A673 (cell line): ENCODE results near the gene ADAMTS13. TPM values are rescaled to one million over a fixed set of nuclear protein-coding genes. Genes with fewer than 3 reads are reported as not detected.

Source experiments
- BruUV-seq: library from RNA; stranded (reverse); fragments of 400-500 nt; replicated peaks from 2 replicates; lab custom pipeline; 2021; lab: Mats Ljungman, UMichigan
- CTCF ChIA-PET: fragments of 300-600 bp; sonication (Branson Sonifier 250); formaldehyde crosslinking; loops from one replicate; lab custom pipeline; 2022; ENCODE audit warnings: antibody characterized with exemption; lab: Charles Lee
- POLR2A ChIA-PET: fragments of 300-600 bp; sonication (Branson Sonifier 250); formaldehyde crosslinking; loops from one replicate; lab custom pipeline; 2022; ENCODE audit warnings: antibody characterized with exemption; ENCODE audit not compliant: low non-redundant PET; lab: Charles Lee
- DNase-seq: peaks from one replicate; pipeline ENCODE4 v3.0.0-alpha.2; 2015; ENCODE audit warnings: low spot score
- H3K27ac ChIP-seq: fragments of 200-600 bp; sonication (generic); 2 replicates; pipeline ENCODE4 v1.5.1; 2016; ENCODE audit warnings: mixed run types, low read depth, mild to moderate bottlenecking, mixed read lengths, antibody characterized with exemption, low read length; ENCODE audit not compliant: poor library complexity, severe bottlenecking
- H3K27me3 ChIP-seq: fragments of 200-600 bp; sonication (generic); replicated peaks from 2 replicates; pipeline ENCODE4 v1.6.1; 2017; ENCODE audit warnings: mixed run types, low read depth, mild to moderate bottlenecking, mixed read lengths, antibody characterized with exemption, low read length; ENCODE audit not compliant: insufficient read depth, poor library complexity
- H3K36me3 ChIP-seq: fragments of 200-600 bp; sonication (generic); 2 replicates; pipeline ENCODE4 v1.6.1; 2016; ENCODE audit warnings: mixed run types, mild to moderate bottlenecking, mixed read lengths, antibody characterized with exemption, low read length; ENCODE audit not compliant: insufficient read depth, poor library complexity, severe bottlenecking
- H3K4me1 ChIP-seq: fragments of 200-600 bp; sonication (generic); 2 replicates; pipeline ENCODE4 v1.6.1; 2017; ENCODE audit warnings: mixed run types, mild to moderate bottlenecking, mixed read lengths, antibody characterized with exemption, low read length; ENCODE audit not compliant: insufficient read depth, poor library complexity, severe bottlenecking
- H3K4me3 ChIP-seq: fragments of 200-600 bp; sonication (generic); 2 replicates; pipeline ENCODE4 v1.5.1; 2016; ENCODE audit warnings: low read depth, mixed run types, mild to moderate bottlenecking, mixed read lengths, low read length; ENCODE audit not compliant: poor library complexity, severe bottlenecking
- H3K9me3 ChIP-seq: fragments of 200-600 bp; sonication (generic); 2 replicates; pipeline ENCODE4 v1.6.1; 2016; ENCODE audit warnings: mixed run types, low read depth, mild to moderate bottlenecking, mixed read lengths, antibody characterized with exemption, low read length; ENCODE audit not compliant: poor library complexity, severe bottlenecking
- CTCF ChIP-seq: fragments of 300-800, 200-600 bp; sonication (generic); conservative IDR thresholded peaks from 2 replicates; pipeline ENCODE4 v1.5.1; 2017; ENCODE audit warnings: low read depth, mild to moderate bottlenecking, antibody characterized with exemption, low read length, moderate library complexity, mixed read lengths
- EZH2 ChIP-seq: fragments of 200-600 bp; sonication (generic); IDR thresholded peaks from 2 replicates; pipeline ENCODE4 v1.6.1; 2017; ENCODE audit warnings: borderline replicate concordance, low read depth, mild to moderate bottlenecking, mixed read lengths, antibody characterized with exemption, low read length; ENCODE audit not compliant: poor library complexity, severe bottlenecking
- intact Hi-C: fragments of 100-400 bp; cut with micrococcal nuclease; formaldehyde crosslinking; loops from one replicate; pipeline ENCODE4 v1.10.0; 2022; ENCODE audit not compliant: unreplicated experiment
- total RNA-seq: library from RNA; stranded (reverse); gene quantifications from 2 replicates; pipeline ENCODE4 v1.2.3, GENCODE V29; 2021

The ADAMTS13 gene
- total RNA-seq, 1 experiment from 2014 or later = 1.3 TPM

GRCh38 chr9:133493845-133494540 lies 71.8 kb downstream of the ADAMTS13 start:
- Histone ChIP-seq H3K27me3 (no peaks in the 10 kb centered on the region), H3K4me3 (no peak overlapping the region), H3K36me3 (no peaks in the 10 kb centered on the region), H3K9me3 (no peaks in the 10 kb centered on the region), H3K4me1 (no peaks in the 10 kb centered on the region), H3K27ac (no peak overlapping the region)
- intact Hi-C loops = no loop called here
- no peak for TF ChIP-seq EZH2
- TF ChIP-seq CTCF = no peak
- ChIA-PET CTCF (no interaction called here), POLR2A (no interaction called here)
- no peak for DNase-seq
- no TSS peak for BruUV-seq

- BruUV-seq = no TSS peak
- Histone ChIP-seq H3K27me3 (no peaks in the 10 kb centered on the region), H3K36me3 (no peaks in the 10 kb centered on the region), H3K4me1 (no peaks in the 10 kb centered on the region), H3K27ac (no peak overlapping the region), H3K9me3 (no peaks in the 10 kb centered on the region), H3K4me3 (no peak overlapping the region)
- intact Hi-C loops = no loop called here
- ChIA-PET CTCF (no interaction called here), POLR2A (no interaction called here)
- TF ChIP-seq CTCF = no peak
- no peak for TF ChIP-seq EZH2
- no peak for DNase-seq
Observed at GRCh38 chr9:133494636-133495326, 72.6 kb downstream of the ADAMTS13 start.

- H3K4me1 ChIP-seq = no peaks in the 10 kb centered on the region
- intact Hi-C loops = no loop called here
- no peaks in the 10 kb centered on the region for H3K9me3 ChIP-seq
- no peaks in the 10 kb centered on the region for H3K36me3 ChIP-seq
- H3K27me3 ChIP-seq = no peaks in the 10 kb centered on the region
- no peak overlapping the region for H3K27ac ChIP-seq
- no peak overlapping the region for H3K4me3 ChIP-seq
- ChIA-PET POLR2A (no interaction called here), CTCF (interaction anchor here (1.6 kb wide), 1 partner anchor 9 kb away, joined by 3 read pairs; no protein-coding TSS in a partner anchor)
- TF ChIP-seq EZH2 (no peak), CTCF (no peak)
- BruUV-seq = no TSS peak
- no peak for DNase-seq
Observed at GRCh38 chr9:133495327-133496293, 73.4 kb downstream of the ADAMTS13 start.
